Colonic mucosa (tissue), 4 donors: Measurements from ENCODE around the gene OR2D2. TPM values are rescaled to one million over a fixed set of nuclear protein-coding genes. Genes with fewer than 3 reads are reported as not detected.

Experiments
- DNase-seq: peaks from one replicate; pipeline ENCODE4 v3.0.0-alpha.2; 2020
- H3K27ac ChIP-seq: fragments of 200-600 bp; one replicate; pipeline ENCODE4 v1.8.0; 2021
- H3K27me3 ChIP-seq: fragments of 200-600 bp; one replicate; pipeline ENCODE4 v1.8.0; 2021
- H3K36me3 ChIP-seq: fragments of 200-600 bp; one replicate; pipeline ENCODE4 v1.8.0; 2021
- H3K4me1 ChIP-seq: fragments of 200-600 bp; one replicate; pipeline ENCODE4 v1.8.0; 2021; ENCODE audit warnings: mild to moderate bottlenecking
- H3K4me3 ChIP-seq: fragments of 200-600 bp; one replicate; pipeline ENCODE4 v1.8.0; 2021
- H3K9ac ChIP-seq, 2 donors: one replicate each; pipeline ENCODE4 v1.7.0; 2013; ENCODE audit warnings: control low read depth in 2 of 2, low read depth in 2 of 2, low read length in 2 of 2
- H3K9me3 ChIP-seq: fragments of 200-600 bp; one replicate; pipeline ENCODE4 v1.8.0; 2021
- intact Hi-C: fragments of 100-400 bp; cut with DNase I; formaldehyde crosslinking; loops from one replicate; pipeline ENCODE4 v1.14.1; 2022
- total RNA-seq, 2 donors: library from RNA; stranded (reverse); fragmentation: NEBNext Ultra II Directional in 1 of 2; extraction: Animal tissue kit (Norgen Biotek cat#: 25700) in 1 of 2; gene quantifications; one replicate each; pipeline ENCODE4 v1.2.1, GENCODE V29; 2021
- TF ChIP-seq, protein P1 (sequence below): fragments of 200-600 bp; IDR thresholded peaks from one replicate; pipeline ENCODE4 v1.8.0; 2022; ENCODE audit warnings: antibody characterized with exemption, mild to moderate bottlenecking
- donor health status: healthy.
- donor health status: DM: no; HTN: no; CAD: no.
- donor health status: DM: no; HTN: no; CAD: no.

The OR2D2 gene
- total RNA-seq, 2 donors from 2014 or later = 0.40 TPM; not detected in 1

DNA sequence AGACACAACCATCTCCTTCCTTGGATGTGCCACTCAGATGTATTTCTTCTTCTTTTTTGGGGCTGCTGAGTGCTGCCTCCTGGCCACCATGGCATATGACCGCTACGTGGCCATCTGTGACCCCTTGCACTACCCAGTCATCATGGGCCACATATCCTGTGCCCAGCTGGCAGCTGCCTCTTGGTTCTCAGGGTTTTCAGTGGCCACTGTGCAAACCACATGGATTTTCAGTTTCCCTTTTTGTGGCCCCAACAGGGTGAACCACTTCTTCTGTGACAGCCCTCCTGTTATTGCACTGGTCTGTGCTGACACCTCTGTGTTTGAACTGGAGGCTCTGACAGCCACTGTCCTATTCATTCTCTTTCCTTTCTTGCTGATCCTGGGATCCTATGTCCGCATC, 15.4 kb downstream of the OR2D2 start:
- H3K36me3 ChIP-seq = no peaks in the 10 kb centered on the region
- DNase-seq = no peak
- H3K27ac ChIP-seq = no peak overlapping the region
- no peaks in the 10 kb centered on the region for H3K4me1 ChIP-seq
- H3K9ac ChIP-seq = no peak overlapping the region
- intact Hi-C loops = no loop called here
- no peaks in the 10 kb centered on the region for H3K27me3 ChIP-seq
- H3K9me3 ChIP-seq = no peaks in the 10 kb centered on the region
- H3K4me3 ChIP-seq = no peak overlapping the region
- TF ChIP-seq, protein P1, sequence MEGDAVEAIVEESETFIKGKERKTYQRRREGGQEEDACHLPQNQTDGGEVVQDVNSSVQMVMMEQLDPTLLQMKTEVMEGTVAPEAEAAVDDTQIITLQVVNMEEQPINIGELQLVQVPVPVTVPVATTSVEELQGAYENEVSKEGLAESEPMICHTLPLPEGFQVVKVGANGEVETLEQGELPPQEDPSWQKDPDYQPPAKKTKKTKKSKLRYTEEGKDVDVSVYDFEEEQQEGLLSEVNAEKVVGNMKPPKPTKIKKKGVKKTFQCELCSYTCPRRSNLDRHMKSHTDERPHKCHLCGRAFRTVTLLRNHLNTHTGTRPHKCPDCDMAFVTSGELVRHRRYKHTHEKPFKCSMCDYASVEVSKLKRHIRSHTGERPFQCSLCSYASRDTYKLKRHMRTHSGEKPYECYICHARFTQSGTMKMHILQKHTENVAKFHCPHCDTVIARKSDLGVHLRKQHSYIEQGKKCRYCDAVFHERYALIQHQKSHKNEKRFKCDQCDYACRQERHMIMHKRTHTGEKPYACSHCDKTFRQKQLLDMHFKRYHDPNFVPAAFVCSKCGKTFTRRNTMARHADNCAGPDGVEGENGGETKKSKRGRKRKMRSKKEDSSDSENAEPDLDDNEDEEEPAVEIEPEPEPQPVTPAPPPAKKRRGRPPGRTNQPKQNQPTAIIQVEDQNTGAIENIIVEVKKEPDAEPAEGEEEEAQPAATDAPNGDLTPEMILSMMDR = no peak

DNA sequence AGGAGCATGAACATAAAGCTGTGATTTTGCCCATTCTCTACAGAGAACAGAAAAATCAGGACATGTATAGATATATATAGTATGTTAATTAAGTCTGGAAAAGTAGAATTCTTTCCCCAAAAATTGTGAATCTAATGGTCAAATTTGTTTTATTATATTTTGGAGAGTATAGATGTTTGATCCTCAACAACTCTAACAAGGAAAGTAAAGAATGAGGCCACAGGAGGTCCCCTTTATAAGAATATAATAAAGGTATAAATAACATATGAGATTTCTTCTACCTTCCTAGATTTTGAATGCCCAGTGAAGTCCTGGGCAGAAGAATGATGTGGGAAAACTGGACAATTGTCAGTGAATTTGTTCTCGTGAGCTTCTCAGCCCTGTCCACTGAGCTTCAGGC, 16.0 kb downstream of the OR2D2 start, which contains the start of gene OR10A4:
Gene OR10A4, plus strand, starts transcription at position 301 of the 400 bp plus-strand sequence. Its CDS starts 23 bp downstream, at position 324.
- H3K4me3 ChIP-seq = no peak within 1 kb of the TSS
- DNase-seq = no peak
- intact Hi-C loops = no loop called here
- no peak within 1 kb of the TSS for H3K27ac ChIP-seq
- H3K27me3 ChIP-seq = no peaks in the 10 kb centered on the region
- H3K9me3 ChIP-seq = no peaks in the 10 kb centered on the region
- TF ChIP-seq, protein P1 = no peak
- no peaks in the 10 kb centered on the region for H3K4me1 ChIP-seq
- H3K36me3 ChIP-seq = no peaks in the 10 kb centered on the region
- no peak within 1 kb of the TSS for H3K9ac ChIP-seq

DNA sequence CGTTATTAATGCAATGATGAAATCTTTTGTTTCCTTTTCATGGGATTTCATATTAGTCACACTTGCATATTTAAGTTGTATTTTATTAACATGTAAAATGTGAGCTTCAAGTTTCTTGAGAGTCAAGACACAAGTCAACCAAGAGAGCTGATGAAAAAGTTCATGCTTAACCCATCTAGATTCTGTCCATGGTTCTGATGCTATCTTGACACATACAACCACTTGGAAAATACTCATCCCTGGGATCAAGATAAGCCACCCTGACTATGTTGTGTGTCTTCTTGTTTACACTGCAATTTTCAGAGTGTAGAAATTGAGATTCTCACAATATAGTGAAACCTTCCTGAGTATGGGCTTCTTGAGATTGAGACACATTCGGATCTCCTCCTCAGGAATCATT, 16.5 kb downstream of the OR2D2 start:
- no peak overlapping the region for H3K4me3 ChIP-seq
- no peak overlapping the region for H3K9ac ChIP-seq
- no peaks in the 10 kb centered on the region for H3K4me1 ChIP-seq
- TF ChIP-seq, protein P1 = no peak
- H3K27me3 ChIP-seq = no peaks in the 10 kb centered on the region
- intact Hi-C loops = no loop called here
- no peak overlapping the region for H3K27ac ChIP-seq
- no peak for DNase-seq
- no peaks in the 10 kb centered on the region for H3K9me3 ChIP-seq
- H3K36me3 ChIP-seq = no peaks in the 10 kb centered on the region

DNA sequence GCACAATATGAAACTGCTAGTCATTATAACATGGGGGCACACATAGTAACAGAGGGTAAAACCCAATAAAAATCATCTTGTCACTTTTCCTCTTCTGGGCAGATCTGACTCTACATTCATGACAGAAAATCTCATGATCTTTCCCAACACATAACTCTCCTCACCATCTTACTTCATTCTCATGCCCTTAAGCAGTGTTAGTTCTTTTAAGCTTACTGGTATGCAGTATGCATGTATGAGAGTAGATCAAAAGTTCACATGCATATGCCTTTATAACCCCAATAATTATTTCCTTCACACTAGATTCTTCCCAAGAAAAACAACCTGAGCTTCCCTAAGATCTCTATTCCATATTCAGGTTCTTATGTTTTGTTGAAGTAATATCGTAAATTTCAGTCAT, 21.0 kb downstream of the OR2D2 start:
- Histone ChIP-seq H3K4me3 (no peak overlapping the region), H3K27ac (no peak overlapping the region), H3K9ac (no peak overlapping the region), H3K9me3 (no peaks in the 10 kb centered on the region), H3K36me3 (no peaks in the 10 kb centered on the region), H3K4me1 (no peaks in the 10 kb centered on the region), H3K27me3 (no peaks in the 10 kb centered on the region)
- DNase-seq = no peak
- intact Hi-C loops = no loop called here
- TF ChIP-seq, protein P1 = no peak

DNA sequence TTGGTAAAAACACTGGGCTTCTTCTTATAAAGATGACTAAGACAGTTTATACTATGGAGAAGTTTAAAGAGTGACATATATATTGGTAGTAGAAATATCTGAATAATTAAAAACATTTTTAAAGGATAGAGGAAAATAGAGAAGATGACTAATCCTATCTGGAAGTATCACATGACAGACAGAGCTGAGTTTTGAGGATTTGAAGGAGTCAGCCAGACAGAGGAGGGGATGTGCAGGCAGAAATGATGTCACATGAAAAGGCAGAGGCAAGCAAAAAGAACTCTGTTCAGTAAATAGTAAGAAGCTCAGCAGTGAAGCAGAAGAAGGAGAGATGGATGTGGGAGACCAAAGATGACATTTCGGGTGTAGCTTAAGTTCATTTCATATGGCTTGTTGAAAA, 27.9 kb downstream of the OR2D2 start:
- TF ChIP-seq, protein P1 = no peak
- H3K9ac ChIP-seq = no peak overlapping the region
- H3K27ac ChIP-seq = no peak overlapping the region
- intact Hi-C loops = no loop called here
- H3K36me3 ChIP-seq = no peaks in the 10 kb centered on the region
- no peaks in the 10 kb centered on the region for H3K27me3 ChIP-seq
- H3K9me3 ChIP-seq = no peaks in the 10 kb centered on the region
- no peak overlapping the region for H3K4me3 ChIP-seq
- H3K4me1 ChIP-seq = no peaks in the 10 kb centered on the region
- no peak for DNase-seq

DNA sequence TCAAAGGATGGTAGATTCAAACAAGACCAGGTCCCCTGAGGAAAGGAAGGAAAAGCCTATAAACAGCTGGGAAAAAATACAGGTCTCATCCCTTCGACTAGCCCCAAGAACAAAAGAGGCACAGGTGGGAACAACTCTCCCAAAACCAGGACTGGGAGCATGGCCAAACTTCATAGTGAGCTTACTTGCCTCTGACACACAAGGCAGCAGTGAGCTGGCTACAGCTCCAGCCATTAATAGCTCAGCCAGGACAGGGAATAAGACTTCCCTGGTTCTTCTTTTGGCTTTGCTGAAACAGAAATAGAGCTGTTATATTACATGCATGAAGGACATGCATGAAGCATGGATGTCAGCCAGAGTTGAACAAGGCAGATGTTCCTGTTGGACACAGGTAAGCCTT, 29.3 kb downstream of the OR2D2 start, which contains the start of gene OR10A2:
Gene OR10A2, plus strand, starts transcription at position 97 of the 400 bp plus-strand sequence. CDS start 6,698 bp downstream, outside the sequence.
- TF ChIP-seq, protein P1 = no peak

More for the DNA sequence above, 29.3 kb downstream of the OR2D2 start, which contains the start of gene OR10A2:
- no peak within 1 kb of the TSS for H3K27ac ChIP-seq
- no peaks in the 10 kb centered on the region for H3K27me3 ChIP-seq
- no peak within 1 kb of the TSS for H3K9ac ChIP-seq
- no peak within 1 kb of the TSS for H3K4me3 ChIP-seq
- intact Hi-C loops = no loop called here
- DNase-seq = no peak
- no peaks in the 10 kb centered on the region for H3K4me1 ChIP-seq
- H3K36me3 ChIP-seq = no peaks in the 10 kb centered on the region
- H3K9me3 ChIP-seq = no peaks in the 10 kb centered on the region
